Measurements from ENCODE around the gene MYO18A. TPM values are rescaled to one million over a fixed set of nuclear protein-coding genes. Genes with fewer than 3 reads are reported as not detected.

The MYO18A gene
- total and polyA plus RNA-seq, 11 donors: 83.5 to 340 (median 300) TPM

DNA sequence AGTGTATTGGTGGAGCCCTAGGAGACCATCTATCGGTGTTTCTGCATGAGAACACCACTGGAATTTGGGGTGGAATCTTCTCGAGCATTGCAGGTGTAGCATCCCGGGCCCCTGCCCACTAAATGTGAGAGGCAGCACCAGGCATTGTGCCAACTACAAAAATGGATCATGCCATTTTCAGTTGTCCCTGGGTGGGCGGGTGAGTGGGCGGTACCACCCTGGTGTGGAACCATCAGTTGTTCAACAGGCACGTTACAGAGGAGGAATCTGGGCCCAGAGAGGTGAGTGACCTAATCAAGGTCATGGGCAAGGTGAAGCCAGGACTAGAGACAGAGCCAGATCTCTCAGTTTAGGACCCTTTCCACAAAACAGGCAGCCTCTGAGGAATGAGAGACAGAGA is 128.5 kb downstream of the MYO18A start:
- H3K27ac ChIP-seq: no peak overlapping the region
- H3K4me3 ChIP-seq: no peak overlapping the region
- no peak for DNase-seq
- no peak for ATAC-seq
- TF ChIP-seq, protein P1, sequence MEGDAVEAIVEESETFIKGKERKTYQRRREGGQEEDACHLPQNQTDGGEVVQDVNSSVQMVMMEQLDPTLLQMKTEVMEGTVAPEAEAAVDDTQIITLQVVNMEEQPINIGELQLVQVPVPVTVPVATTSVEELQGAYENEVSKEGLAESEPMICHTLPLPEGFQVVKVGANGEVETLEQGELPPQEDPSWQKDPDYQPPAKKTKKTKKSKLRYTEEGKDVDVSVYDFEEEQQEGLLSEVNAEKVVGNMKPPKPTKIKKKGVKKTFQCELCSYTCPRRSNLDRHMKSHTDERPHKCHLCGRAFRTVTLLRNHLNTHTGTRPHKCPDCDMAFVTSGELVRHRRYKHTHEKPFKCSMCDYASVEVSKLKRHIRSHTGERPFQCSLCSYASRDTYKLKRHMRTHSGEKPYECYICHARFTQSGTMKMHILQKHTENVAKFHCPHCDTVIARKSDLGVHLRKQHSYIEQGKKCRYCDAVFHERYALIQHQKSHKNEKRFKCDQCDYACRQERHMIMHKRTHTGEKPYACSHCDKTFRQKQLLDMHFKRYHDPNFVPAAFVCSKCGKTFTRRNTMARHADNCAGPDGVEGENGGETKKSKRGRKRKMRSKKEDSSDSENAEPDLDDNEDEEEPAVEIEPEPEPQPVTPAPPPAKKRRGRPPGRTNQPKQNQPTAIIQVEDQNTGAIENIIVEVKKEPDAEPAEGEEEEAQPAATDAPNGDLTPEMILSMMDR (IDR thresholded peaks at IDR 0.05): no peak
- no peak for TF ChIP-seq POLR2A (IDR thresholded peaks at IDR 0.05)
- no peaks in the 10 kb centered on the region for H3K9me3 ChIP-seq
- intact Hi-C loops (cut with DNase I): loop anchor here in 1 of 10 donors (10.0 kb wide), 1 partner anchor 53 kb away; no protein-coding TSS in a partner anchor
- no peaks in the 10 kb centered on the region for H3K4me1 ChIP-seq
- peaks cover 0 to 4% (median 0%) of the 10 kb centered on the region in 9 donors for H3K27me3 ChIP-seq
- no peaks in the 10 kb centered on the region for H3K36me3 ChIP-seq
- WGBS, 4 donors: 78 to 84% (median 79%) methylated on average over 6 of the region's 6 CpGs

DNA sequence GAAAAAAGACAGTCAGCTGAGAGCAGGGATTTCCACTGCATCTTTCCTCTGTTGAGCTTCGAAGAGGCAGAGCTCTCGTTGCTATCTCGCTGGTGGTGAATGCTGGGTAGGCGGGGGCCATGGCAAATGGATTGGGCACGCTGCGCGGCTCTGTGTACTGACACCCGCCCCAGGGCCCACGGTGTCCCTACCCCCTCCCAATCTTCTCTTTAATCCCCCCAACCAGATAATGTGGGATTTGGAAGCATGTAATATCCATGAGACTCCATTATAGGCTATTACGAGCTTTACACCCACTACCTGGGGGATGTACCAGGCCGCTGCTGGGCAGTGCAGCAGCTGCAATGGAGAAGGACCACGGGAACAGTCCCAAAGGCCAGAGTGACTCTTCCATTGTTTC is 129.0 kb downstream of the MYO18A start:
- peaks cover 0 to 1% (median 0%) of the 10 kb centered on the region in 12 donors for H3K4me1 ChIP-seq
- H3K27ac ChIP-seq: no peak overlapping the region
- H3K27me3 ChIP-seq: peaks cover 0 to 8% (median 0%) of the 10 kb centered on the region in 9 donors
- no peak for ATAC-seq
- no peaks in the 10 kb centered on the region for H3K36me3 ChIP-seq
- TF ChIP-seq, protein P1 (IDR thresholded peaks at IDR 0.05): no peak
- no peak for TF ChIP-seq POLR2A (IDR thresholded peaks at IDR 0.05)
- no peaks in the 10 kb centered on the region for H3K9me3 ChIP-seq
- no peak for DNase-seq
- intact Hi-C loops (cut with DNase I): loop anchor here in 1 of 10 donors (10.0 kb wide), 1 partner anchor 54 kb away; no protein-coding TSS in a partner anchor
- WGBS, 4 donors: 81 to 88% (median 85%) methylated on average over 12 of the region's 12 CpGs
- H3K4me3 ChIP-seq: no peak overlapping the region

DNA sequence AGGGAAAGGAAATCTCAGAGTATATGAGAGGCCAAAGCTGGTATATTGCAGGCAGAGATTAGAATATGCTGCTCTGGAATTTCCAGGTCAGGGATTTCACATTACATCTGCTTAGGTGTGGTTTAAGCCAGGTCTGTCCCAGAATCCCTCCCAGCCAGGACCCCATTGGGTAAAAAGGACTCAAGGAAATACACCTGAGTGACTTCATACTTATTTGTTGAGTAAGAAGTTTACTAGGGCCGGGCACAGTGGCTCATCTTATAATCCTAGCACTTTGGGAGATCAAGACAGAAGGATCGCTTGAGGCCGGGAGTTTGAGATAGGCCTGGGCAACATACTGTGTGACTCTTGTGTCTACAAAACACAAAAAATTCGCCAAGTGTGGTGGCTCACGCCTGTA is 130.0 kb downstream of the MYO18A start:
- peaks cover 0 to 7% (median 0%) of the 10 kb centered on the region in 12 donors for H3K4me1 ChIP-seq
- intact Hi-C loops (cut with DNase I): loop anchor here in 1 of 10 donors (10.0 kb wide), 1 partner anchor 55 kb away; no protein-coding TSS in a partner anchor
- no peak for ATAC-seq
- no peaks in the 10 kb centered on the region for H3K36me3 ChIP-seq
- TF ChIP-seq, protein P1 (IDR thresholded peaks at IDR 0.05): no peak
- TF ChIP-seq POLR2A (IDR thresholded peaks at IDR 0.05): no peak
- no peak overlapping the region for H3K4me3 ChIP-seq
- 90 to 95% (median 93%) methylated on average over 5 of the region's 5 CpGs for WGBS, 4 donors
- no peak overlapping the region for H3K27ac ChIP-seq
- no peaks in the 10 kb centered on the region for H3K9me3 ChIP-seq
- no peak for DNase-seq
- H3K27me3 ChIP-seq: peaks cover 0 to 8% (median 0%) of the 10 kb centered on the region in 9 donors

- no peak overlapping the region for H3K4me3 ChIP-seq
- ATAC-seq (no peak), DNase-seq (no peak)
- H3K4me1 ChIP-seq: peaks cover 0 to 9% (median 0%) of the 10 kb centered on the region in 12 donors
- WGBS, 4 donors: 80 to 87% (median 82%) methylated on average over 11 of the region's 11 CpGs
- intact Hi-C loops (cut with DNase I): loop anchor here in 1 of 10 donors (10.0 kb wide), 1 partner anchor 55 kb away; no protein-coding TSS in a partner anchor
- TF ChIP-seq, protein P1 (IDR thresholded peaks at IDR 0.05): no peak
- TF ChIP-seq POLR2A (IDR thresholded peaks at IDR 0.05): no peak
- H3K9me3 ChIP-seq: no peaks in the 10 kb centered on the region
- peaks cover 0 to 8% (median 0%) of the 10 kb centered on the region in 9 donors for H3K27me3 ChIP-seq
- no peaks in the 10 kb centered on the region for H3K36me3 ChIP-seq
- no peak overlapping the region for H3K27ac ChIP-seq
Measured at GRCh38 chr17:29049541-29050145, 130.6 kb downstream of the MYO18A start.
